Glutamatergic neuron (in vitro differentiated cells): Measurements from ENCODE around the gene TBC1D22A. TPM values are rescaled to one million over a fixed set of nuclear protein-coding genes. Genes with fewer than 3 reads are reported as not detected.

Experiments used
- DNase-seq: peaks from one replicate; pipeline ENCODE4 v3.0.0; 2022
- H3K27ac Mint-ChIP-seq: one replicate; pipeline ENCODE4 v1.8.0; 2020; ENCODE audit warnings: mild to moderate bottlenecking, mixed read lengths, inconsistent platforms; ENCODE audit not compliant: unreplicated experiment
- H3K27me3 Mint-ChIP-seq: one replicate; pipeline ENCODE4 v1.8.0; 2020; ENCODE audit warnings: mild to moderate bottlenecking, moderate library complexity, mixed read lengths, inconsistent platforms; ENCODE audit not compliant: unreplicated experiment
- H3K36me3 Mint-ChIP-seq: one replicate; pipeline ENCODE4 v1.8.0; 2020; ENCODE audit warnings: mild to moderate bottlenecking, mixed read lengths, inconsistent platforms; ENCODE audit not compliant: unreplicated experiment
- H3K4me1 Mint-ChIP-seq: one replicate; pipeline ENCODE4 v1.8.0; 2020; ENCODE audit warnings: mild to moderate bottlenecking, low read depth, mixed read lengths, inconsistent platforms; ENCODE audit not compliant: unreplicated experiment
- H3K4me3 Mint-ChIP-seq: one replicate; pipeline ENCODE4 v1.8.0; 2020; ENCODE audit warnings: mild to moderate bottlenecking, mixed read lengths, inconsistent platforms; ENCODE audit not compliant: unreplicated experiment
- H3K9me3 Mint-ChIP-seq: one replicate; pipeline ENCODE4 v1.8.0; 2020; ENCODE audit warnings: mild to moderate bottlenecking, moderate library complexity, mixed read lengths, inconsistent platforms; ENCODE audit not compliant: unreplicated experiment
- total RNA-seq: library from RNA; stranded (reverse); fragmentation: NEBNext Ultra II Directional; extraction: Animal tissue kit (Norgen Biotek cat#: 25700); gene quantifications from one replicate; pipeline ENCODE4 v1.2.1, GENCODE V29; 2021; ENCODE audit not compliant: unreplicated experiment
- TF ChIP-seq, protein P1 (sequence below): fragments of 200-600 bp; sonication (generic); IDR thresholded peaks from one replicate; pipeline ENCODE4 v1.5.0; 2021; ENCODE audit not compliant: partially characterized antibody, unreplicated experiment

The TBC1D22A gene
- total RNA-seq, 1 donor from 2014 or later: 23.0 TPM

DNA sequence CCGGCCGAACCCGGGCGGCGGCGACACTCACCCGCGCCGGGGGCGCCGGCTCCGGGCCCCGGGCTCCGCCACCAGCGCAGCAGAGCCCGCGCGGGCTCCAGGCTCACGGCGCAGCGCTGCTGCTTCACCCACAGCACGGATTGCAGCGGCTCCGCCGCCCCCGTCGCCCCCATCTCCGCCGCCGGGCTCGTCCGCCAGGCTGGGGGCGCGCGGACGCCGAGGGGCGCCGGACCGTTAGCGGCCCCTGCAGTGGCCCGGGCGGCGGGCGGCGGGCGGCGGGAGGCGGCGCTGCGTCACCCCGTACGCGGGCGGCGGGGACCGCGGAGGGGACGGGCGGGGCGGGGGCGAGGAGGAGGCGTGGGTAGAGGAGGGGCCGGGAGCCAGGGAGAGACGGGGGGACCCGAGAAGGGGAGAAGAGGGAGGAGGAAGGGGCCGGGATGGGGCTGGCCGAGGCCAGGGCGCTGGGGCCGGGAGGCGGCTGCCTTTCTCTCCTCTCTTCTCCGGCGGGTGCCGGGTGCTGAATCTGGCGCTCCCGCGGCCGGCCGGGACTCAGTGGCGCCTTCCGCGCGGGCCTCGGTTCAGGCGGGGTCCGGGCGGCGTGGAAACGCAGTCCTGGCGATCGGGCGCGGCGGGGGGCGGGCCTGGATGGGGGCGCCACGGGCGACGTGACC is 24.3 kb upstream of the TBC1D22A start, which contains the start of gene CERK:
Gene CERK (minus strand): TSS at position 277 of the 671 bp plus-strand sequence. CDS start 104 bp downstream, at position 173.
- H3K9me3 Mint-ChIP-seq: peaks cover 10% of the 10 kb centered on the region
- no peaks in the 10 kb centered on the region for H3K36me3 Mint-ChIP-seq
- TF ChIP-seq, protein P1, sequence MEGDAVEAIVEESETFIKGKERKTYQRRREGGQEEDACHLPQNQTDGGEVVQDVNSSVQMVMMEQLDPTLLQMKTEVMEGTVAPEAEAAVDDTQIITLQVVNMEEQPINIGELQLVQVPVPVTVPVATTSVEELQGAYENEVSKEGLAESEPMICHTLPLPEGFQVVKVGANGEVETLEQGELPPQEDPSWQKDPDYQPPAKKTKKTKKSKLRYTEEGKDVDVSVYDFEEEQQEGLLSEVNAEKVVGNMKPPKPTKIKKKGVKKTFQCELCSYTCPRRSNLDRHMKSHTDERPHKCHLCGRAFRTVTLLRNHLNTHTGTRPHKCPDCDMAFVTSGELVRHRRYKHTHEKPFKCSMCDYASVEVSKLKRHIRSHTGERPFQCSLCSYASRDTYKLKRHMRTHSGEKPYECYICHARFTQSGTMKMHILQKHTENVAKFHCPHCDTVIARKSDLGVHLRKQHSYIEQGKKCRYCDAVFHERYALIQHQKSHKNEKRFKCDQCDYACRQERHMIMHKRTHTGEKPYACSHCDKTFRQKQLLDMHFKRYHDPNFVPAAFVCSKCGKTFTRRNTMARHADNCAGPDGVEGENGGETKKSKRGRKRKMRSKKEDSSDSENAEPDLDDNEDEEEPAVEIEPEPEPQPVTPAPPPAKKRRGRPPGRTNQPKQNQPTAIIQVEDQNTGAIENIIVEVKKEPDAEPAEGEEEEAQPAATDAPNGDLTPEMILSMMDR: no peak
- peak within 1 kb of the TSS; percentile 96 for H3K4me3 Mint-ChIP-seq
- peaks cover 5% of the 10 kb centered on the region for H3K27me3 Mint-ChIP-seq
- peak; percentile 75 for DNase-seq
- peaks cover 7% of the 10 kb centered on the region for H3K4me1 Mint-ChIP-seq
- peak within 1 kb of the TSS; percentile 93 for H3K27ac Mint-ChIP-seq

DNA sequence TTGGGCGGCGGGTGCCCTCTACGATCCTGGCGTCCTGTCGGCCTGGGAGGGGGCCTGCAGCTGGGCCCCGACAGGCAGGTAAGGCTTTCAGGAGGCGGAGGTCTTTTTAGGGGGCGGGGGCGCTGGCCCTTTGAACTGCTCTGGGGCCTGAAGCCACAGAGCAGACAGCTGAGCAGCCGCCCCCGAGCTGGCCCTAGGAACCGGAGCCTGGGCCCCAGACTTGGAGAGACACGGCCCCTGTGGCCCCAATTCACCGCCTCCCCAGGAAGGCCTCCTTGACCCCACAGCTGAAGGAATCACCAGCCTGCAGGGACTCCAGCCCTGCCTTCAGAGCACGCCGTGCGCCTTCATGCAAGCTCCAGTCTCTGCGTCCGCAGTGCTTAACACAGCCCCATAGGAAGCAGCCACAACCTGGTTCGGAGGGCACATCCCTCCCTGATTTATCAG is 23.8 kb upstream of the TBC1D22A start:
- DNase-seq: no peak
- Mint-ChIP-seq H3K4me1 (peaks cover 7% of the 10 kb centered on the region), H3K36me3 (no peaks in the 10 kb centered on the region), H3K9me3 (peaks cover 10% of the 10 kb centered on the region), H3K4me3 (peak overlapping the region; percentile 80), H3K27me3 (peaks cover 5% of the 10 kb centered on the region), H3K27ac (peak overlapping the region; percentile 62)
- TF ChIP-seq, protein P1: no peak

DNA sequence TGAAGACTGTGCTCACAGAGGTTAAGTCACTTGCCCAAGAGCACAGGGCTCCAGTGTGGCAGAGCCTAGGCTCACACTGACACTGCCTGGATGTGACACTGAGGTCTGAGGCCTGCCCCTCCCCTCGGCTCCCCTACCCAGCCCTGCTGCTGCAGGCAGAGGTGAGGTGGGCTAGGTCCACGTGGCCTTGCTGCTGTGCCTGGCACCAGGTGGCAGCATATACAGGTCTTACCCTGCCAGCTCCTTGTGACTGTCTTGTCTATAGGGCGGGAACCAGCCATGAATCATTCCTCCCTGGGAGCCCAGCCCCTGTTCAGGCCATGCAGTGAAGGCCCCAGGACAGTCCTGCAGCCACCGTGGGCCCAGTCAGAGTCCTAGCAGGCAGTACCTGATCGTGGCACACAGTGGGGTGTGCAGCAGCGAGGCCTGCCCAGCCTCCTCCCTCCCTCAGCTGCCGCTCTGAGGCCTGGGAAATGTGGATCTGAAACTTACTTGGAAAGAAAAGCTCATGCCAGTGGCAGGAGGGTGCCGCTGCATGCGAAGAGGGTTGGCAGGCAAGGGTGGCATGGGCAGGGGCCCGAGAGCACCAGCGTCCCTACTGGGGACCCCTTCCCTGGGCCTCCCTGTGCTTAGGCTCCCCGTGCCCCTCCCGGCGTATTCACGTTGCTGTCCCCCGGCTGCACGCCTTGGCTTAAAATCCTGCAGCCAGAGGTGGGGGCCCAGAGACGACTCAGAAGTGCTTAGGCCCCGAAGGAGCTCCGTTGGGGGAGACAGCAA is 23.2 kb upstream of the TBC1D22A start:
- Mint-ChIP-seq H3K4me1 (peaks cover 7% of the 10 kb centered on the region), H3K36me3 (no peaks in the 10 kb centered on the region), H3K9me3 (peaks cover 10% of the 10 kb centered on the region), H3K27me3 (peaks cover 5% of the 10 kb centered on the region), H3K4me3 (peak overlapping the region; percentile 80), H3K27ac (no peak overlapping the region)
- DNase-seq: peak; percentile 43
- TF ChIP-seq, protein P1: no peak

DNA sequence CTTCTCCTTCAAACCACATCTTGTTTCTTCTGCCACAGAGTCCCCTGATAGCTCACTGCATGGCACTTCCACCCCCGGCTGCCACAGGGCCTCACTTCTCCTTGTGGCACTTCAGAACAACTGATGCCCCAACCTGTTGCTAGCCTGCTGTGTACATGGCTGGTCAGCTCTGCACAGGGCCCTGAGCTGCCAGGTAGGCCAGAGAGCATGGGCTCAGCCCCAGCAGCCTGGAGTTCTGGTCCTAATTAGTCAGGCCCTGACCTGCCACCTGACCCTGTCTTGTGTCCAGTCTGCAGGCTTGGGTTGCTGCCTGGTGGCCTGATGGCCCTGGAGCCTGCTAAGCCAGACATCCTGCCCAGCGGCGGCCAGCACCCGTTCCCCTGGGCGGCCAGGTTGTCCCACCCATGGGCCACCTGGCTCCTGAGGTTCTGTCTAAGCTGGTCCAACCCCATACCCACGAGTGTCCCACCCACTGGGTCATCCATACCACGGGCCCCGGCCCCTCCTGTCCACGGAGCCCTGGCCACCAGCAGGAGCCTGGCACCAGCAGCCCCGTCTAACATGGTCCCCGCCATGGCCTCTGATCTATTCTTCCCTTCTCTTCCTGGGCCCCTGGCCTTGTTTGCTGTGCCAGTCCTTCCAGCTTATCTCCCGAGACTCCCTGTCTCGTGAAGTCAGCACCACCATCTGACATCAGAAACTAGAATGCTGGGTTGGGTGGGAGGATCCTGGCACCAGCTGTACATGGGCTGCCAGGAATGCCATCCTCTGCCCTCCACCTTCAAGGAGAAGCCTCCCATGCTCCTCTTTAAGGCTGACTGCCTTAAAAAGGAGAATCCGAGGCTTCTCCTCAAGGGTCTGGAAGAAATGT is 21.3 kb upstream of the TBC1D22A start:
- H3K9me3 Mint-ChIP-seq: peaks cover 10% of the 10 kb centered on the region
- TF ChIP-seq, protein P1: no peak
- H3K36me3 Mint-ChIP-seq: no peaks in the 10 kb centered on the region
- DNase-seq: no peak
- H3K27ac Mint-ChIP-seq: no peak overlapping the region
- peaks cover 5% of the 10 kb centered on the region for H3K27me3 Mint-ChIP-seq
- peaks cover 5% of the 10 kb centered on the region for H3K4me1 Mint-ChIP-seq
- H3K4me3 Mint-ChIP-seq: no peak overlapping the region
